ENCODE results near the gene JPT2.

Gene JPT2

DNA sequence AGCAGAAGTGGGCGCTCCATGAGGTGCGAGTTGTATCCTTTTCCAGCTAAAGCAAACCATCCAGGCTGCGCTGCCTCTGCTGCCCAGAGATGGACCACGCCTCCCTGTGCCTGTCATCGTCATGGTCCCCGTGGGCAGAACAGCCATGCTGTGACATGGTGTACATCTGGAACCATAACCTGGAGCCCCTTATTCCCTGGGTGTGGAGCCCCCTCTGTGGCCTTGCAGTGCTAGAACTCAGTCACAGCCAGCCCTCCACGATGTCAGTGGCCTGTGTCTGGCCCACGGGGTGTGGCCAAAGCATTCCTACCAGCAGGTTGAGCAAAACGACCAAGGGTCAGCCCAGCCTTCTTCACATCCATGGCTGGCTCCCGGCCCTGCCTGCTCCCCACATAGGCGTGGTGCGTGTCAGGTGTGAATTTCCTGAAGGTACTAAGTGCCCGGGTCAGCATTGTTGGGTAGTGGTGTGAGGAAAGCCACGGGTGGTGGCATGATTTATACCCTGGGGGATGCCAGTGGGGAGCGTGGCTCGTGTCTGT lies 22.7 kb upstream of the JPT2 start:
- Histone ChIP-seq H3K9ac (no peak overlapping the region), H3K27me3 (ENCODE audit: insufficient read depth, low read depth) (no peaks in the 10 kb centered on the region), H4K20me1 (ENCODE audit: insufficient read depth) (no peaks in the 10 kb centered on the region), H3K79me2 (ENCODE audit: insufficient read depth, low read depth) (no peaks in the 10 kb centered on the region), H3K36me3 (ENCODE audit: insufficient read depth) (no peaks in the 10 kb centered on the region; the same call in 1 of the 2 replicates), H2AFZ (ENCODE audit: low read depth) (no peak overlapping the region), H3K4me2 (no peak overlapping the region), H3K4me3 (IDR thresholded peaks at IDR 0.05; ENCODE audit: insufficient read depth, low read depth, low read length) (no peak overlapping the region), H3K4me1 (ENCODE audit: low read depth, poor library complexity, severe bottlenecking) (no peaks in the 10 kb centered on the region), H3K27ac (no peak overlapping the region)
- TF ChIP-seq, protein P1, sequence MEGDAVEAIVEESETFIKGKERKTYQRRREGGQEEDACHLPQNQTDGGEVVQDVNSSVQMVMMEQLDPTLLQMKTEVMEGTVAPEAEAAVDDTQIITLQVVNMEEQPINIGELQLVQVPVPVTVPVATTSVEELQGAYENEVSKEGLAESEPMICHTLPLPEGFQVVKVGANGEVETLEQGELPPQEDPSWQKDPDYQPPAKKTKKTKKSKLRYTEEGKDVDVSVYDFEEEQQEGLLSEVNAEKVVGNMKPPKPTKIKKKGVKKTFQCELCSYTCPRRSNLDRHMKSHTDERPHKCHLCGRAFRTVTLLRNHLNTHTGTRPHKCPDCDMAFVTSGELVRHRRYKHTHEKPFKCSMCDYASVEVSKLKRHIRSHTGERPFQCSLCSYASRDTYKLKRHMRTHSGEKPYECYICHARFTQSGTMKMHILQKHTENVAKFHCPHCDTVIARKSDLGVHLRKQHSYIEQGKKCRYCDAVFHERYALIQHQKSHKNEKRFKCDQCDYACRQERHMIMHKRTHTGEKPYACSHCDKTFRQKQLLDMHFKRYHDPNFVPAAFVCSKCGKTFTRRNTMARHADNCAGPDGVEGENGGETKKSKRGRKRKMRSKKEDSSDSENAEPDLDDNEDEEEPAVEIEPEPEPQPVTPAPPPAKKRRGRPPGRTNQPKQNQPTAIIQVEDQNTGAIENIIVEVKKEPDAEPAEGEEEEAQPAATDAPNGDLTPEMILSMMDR (conservative IDR thresholded peaks at IDR 0.05; ENCODE audit: low read depth, low read length), result no peak

DNA sequence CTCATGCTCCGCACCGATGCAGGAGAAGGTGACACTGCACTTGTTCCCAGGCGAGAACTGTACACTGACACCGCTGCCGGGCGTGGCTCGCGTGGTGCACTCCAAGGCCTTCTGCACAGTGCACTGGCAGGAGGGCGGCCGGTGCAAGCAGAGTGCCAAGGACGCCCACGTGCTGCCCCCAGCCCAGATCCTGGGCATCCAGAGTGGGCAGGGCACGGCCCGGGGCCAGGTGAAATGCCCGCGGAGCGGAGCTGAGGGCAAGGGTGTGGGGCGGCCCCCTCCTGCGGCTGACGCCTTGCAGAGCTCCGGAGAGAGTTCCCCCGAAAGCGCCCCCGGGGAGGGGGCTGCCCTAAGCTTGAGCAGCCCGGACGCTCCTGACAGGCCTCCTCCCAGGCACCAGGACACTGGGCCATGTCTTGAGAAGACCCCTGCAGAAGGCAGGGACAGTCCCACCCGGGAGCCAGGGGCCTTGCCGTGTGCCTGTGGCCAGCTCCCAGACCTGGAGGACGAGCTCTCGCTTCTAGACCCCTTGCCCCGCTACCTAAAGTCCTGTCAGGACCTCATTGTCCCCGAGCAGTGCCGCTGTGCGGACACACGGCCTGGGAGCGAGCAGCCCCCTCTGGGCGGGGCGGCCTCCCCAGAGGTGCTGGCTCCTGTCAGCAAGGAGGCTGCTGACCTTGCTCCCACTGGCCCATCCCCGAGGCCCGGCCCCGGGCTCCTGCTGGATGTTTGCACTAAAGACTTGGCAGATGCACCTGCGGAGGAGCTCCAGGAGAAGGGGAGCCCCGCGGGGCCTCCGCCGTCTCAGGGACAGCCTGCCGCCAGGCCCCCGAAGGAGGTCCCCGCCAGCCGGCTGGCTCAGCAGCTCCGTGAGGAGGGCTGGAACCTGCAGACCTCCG lies 21.9 kb upstream of the JPT2 start:
- TF ChIP-seq, protein P1 (conservative IDR thresholded peaks at IDR 0.05; ENCODE audit: low read depth, low read length), result no peak
- Histone ChIP-seq H3K4me1 (ENCODE audit: low read depth, poor library complexity, severe bottlenecking) (no peaks in the 10 kb centered on the region), H3K4me3 (IDR thresholded peaks at IDR 0.05; ENCODE audit: insufficient read depth, low read depth, low read length) (no peak overlapping the region), H3K9ac (no peak overlapping the region), H3K79me2 (ENCODE audit: insufficient read depth, low read depth) (no peaks in the 10 kb centered on the region), H3K4me2 (no peak overlapping the region), H3K36me3 (ENCODE audit: insufficient read depth) (no peaks in the 10 kb centered on the region; the same call in 1 of the 2 replicates), H3K27ac (no peak overlapping the region), H4K20me1 (ENCODE audit: insufficient read depth) (no peaks in the 10 kb centered on the region), H3K27me3 (ENCODE audit: insufficient read depth, low read depth) (no peaks in the 10 kb centered on the region), H2AFZ (ENCODE audit: low read depth) (no peak overlapping the region)

DNA sequence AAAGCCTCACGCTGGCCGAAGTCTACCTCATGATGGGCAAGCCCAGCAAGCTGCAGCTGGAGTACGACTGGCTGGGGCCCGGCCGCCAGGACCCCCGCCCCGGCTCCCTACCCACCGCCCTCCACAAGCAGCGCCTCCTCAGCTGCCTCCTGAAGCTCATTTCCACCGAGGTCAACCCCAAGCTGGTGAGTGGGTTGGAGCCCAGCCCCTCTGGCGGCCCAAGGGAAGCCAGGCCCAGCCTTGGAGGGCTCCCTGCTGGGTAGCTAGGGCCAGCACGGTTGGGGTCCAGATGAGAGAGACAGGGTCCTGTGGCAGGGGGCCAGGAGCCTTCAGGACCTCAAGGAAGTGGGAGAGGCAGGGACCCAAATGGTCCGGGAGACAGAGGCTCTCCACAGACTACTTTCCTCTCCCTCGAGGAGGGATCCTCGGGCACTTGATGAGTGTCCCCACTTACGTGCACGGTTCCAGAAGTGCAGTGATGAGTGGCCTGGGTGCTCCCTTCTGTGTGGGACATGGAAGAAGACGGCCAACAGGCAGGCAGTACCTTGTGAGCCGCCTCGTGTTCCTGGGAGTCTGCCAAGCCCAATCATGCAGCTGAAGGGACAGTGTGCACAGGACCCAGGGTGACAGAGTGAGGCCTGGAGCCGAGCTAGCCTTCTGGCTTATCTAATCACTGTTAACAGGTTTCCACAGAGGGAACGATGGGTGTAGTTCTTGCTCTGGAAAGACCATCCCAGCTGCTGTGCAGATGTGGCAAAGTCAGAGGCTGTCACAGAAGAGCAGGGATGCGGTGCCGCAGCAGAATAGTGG lies 21.1 kb upstream of the JPT2 start:
- no peak overlapping the region for H3K27ac ChIP-seq
- no peaks in the 10 kb centered on the region for H3K27me3 ChIP-seq (ENCODE audit: insufficient read depth, low read depth)
- H3K4me3 ChIP-seq (IDR thresholded peaks at IDR 0.05; ENCODE audit: insufficient read depth, low read depth, low read length), result no peak overlapping the region
- H3K36me3 ChIP-seq (ENCODE audit: insufficient read depth), result peaks cover 3% of the 10 kb centered on the region; the same call in 1 of the 2 replicates
- TF ChIP-seq, protein P1 (conservative IDR thresholded peaks at IDR 0.05; ENCODE audit: low read depth, low read length), result no peak
- H3K9ac ChIP-seq, result no peak overlapping the region
- no peaks in the 10 kb centered on the region for H3K4me1 ChIP-seq (ENCODE audit: low read depth, poor library complexity, severe bottlenecking)
- no peaks in the 10 kb centered on the region for H4K20me1 ChIP-seq (ENCODE audit: insufficient read depth)
- H3K79me2 ChIP-seq (ENCODE audit: insufficient read depth, low read depth), result no peaks in the 10 kb centered on the region
- H2AFZ ChIP-seq (ENCODE audit: low read depth), result no peak overlapping the region
- H3K4me2 ChIP-seq, result no peak overlapping the region

DNA sequence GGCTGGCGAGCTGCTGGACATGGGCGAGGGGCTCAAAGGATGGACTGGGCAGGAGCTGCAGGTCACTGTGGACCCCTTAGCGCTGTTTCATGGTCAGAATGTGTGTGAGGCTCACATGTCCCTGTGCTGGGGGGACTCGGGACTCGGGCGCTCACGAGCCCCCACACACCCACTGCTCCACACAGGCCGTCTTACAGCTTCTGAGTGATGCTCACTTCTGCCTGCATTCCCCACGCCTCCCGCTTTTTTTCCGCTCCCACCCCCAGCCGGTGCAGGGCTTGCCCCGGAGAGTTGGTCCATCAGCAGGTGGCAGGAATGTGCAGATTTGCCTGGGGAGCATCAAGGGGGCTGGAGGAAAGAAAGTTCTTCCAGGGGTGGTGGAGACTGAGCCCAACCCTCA lies 20.2 kb upstream of the JPT2 start:
- Histone ChIP-seq H3K4me2 (no peak overlapping the region), H3K9ac (no peak overlapping the region), H3K27me3 (ENCODE audit: insufficient read depth, low read depth) (no peaks in the 10 kb centered on the region), H2AFZ (ENCODE audit: low read depth) (no peak overlapping the region), H3K27ac (no peak overlapping the region), H4K20me1 (ENCODE audit: insufficient read depth) (no peaks in the 10 kb centered on the region), H3K36me3 (ENCODE audit: insufficient read depth) (peaks cover 3% of the 10 kb centered on the region; the same call in 1 of the 2 replicates), H3K4me3 (IDR thresholded peaks at IDR 0.05; ENCODE audit: insufficient read depth, low read depth, low read length) (no peak overlapping the region), H3K4me1 (ENCODE audit: low read depth, poor library complexity, severe bottlenecking) (no peaks in the 10 kb centered on the region), H3K79me2 (ENCODE audit: insufficient read depth, low read depth) (no peaks in the 10 kb centered on the region)
- TF ChIP-seq, protein P1 (conservative IDR thresholded peaks at IDR 0.05; ENCODE audit: low read depth, low read length), result no peak
